ENCODE results near the gene FANCF.

Gene FANCF

DNA sequence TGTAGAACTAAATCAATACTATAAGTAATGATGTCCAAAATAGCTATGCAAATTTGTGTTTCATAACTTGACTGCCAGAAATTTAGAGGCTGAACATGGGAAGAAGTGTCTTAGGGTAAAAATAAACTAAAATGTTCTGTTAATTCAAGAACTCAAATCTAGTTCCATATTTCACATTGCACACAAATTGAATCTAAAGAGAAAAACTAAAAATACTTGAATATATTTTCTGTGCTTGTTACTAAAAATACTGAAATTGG is 43.5 kb downstream of the FANCF start:
- TF ChIP-seq, protein P1, sequence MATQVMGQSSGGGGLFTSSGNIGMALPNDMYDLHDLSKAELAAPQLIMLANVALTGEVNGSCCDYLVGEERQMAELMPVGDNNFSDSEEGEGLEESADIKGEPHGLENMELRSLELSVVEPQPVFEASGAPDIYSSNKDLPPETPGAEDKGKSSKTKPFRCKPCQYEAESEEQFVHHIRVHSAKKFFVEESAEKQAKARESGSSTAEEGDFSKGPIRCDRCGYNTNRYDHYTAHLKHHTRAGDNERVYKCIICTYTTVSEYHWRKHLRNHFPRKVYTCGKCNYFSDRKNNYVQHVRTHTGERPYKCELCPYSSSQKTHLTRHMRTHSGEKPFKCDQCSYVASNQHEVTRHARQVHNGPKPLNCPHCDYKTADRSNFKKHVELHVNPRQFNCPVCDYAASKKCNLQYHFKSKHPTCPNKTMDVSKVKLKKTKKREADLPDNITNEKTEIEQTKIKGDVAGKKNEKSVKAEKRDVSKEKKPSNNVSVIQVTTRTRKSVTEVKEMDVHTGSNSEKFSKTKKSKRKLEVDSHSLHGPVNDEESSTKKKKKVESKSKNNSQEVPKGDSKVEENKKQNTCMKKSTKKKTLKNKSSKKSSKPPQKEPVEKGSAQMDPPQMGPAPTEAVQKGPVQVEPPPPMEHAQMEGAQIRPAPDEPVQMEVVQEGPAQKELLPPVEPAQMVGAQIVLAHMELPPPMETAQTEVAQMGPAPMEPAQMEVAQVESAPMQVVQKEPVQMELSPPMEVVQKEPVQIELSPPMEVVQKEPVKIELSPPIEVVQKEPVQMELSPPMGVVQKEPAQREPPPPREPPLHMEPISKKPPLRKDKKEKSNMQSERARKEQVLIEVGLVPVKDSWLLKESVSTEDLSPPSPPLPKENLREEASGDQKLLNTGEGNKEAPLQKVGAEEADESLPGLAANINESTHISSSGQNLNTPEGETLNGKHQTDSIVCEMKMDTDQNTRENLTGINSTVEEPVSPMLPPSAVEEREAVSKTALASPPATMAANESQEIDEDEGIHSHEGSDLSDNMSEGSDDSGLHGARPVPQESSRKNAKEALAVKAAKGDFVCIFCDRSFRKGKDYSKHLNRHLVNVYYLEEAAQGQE (IDR thresholded peaks at IDR 0.05; ENCODE audit: insufficient read depth in 1 of 2, low read depth in 2 of 2, low read length in 2 of 2) = no peak
- TF ChIP-seq TAF1 (IDR thresholded peaks at IDR 0.05; ENCODE audit: borderline replicate concordance, insufficient read depth, low read length) (no peak), FOXP2 (optimal IDR thresholded peaks at IDR 0.05; ENCODE audit: borderline replicate concordance, extremely low read depth, extremely low read length, insufficient read depth) (no peak), POLR2AphosphoS5 (IDR thresholded peaks at IDR 0.05; ENCODE audit: low read depth, low read length) (no peak), SIN3A (IDR thresholded peaks at IDR 0.05; ENCODE audit: borderline replicate concordance, insufficient read depth, low read length) (no peak)

GRCh38 chr11:22581354-22582150 is 44.1 kb downstream of the FANCF start:
- no peak for TF ChIP-seq FOXP2 (optimal IDR thresholded peaks at IDR 0.05; ENCODE audit: borderline replicate concordance, extremely low read depth, extremely low read length, insufficient read depth)
- TF ChIP-seq POLR2AphosphoS5 (IDR thresholded peaks at IDR 0.05; ENCODE audit: low read depth, low read length) = no peak
- TF ChIP-seq, protein P1 (IDR thresholded peaks at IDR 0.05; ENCODE audit: insufficient read depth in 1 of 2, low read depth in 2 of 2, low read length in 2 of 2) = no peak
- no peak for TF ChIP-seq SIN3A (IDR thresholded peaks at IDR 0.05; ENCODE audit: borderline replicate concordance, insufficient read depth, low read length)
- no peak for TF ChIP-seq TAF1 (IDR thresholded peaks at IDR 0.05; ENCODE audit: borderline replicate concordance, insufficient read depth, low read length)

DNA sequence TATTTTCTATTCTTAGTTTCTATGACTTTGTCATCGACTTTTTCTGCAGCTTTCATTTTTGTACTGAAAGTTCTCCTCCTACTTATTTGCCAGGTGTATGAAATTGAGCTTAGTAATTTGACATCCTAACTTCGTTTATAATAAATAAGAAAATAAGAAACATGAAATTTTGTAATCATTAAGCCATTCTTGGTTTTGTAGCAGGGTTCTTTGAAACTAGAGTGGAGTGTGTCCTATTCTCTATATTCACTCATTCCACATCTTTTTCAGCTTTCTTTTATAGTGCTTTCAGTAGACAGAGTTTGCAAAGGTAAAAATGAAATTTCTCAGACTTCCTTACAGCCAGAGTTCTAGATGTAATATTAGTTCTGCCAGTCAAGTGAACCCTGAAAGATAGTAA is 47.8 kb downstream of the FANCF start:
- TF ChIP-seq FOXP2 (optimal IDR thresholded peaks at IDR 0.05; ENCODE audit: borderline replicate concordance, extremely low read depth, extremely low read length, insufficient read depth) (no peak), SIN3A (IDR thresholded peaks at IDR 0.05; ENCODE audit: borderline replicate concordance, insufficient read depth, low read length) (no peak), TAF1 (IDR thresholded peaks at IDR 0.05; ENCODE audit: borderline replicate concordance, insufficient read depth, low read length) (no peak), POLR2AphosphoS5 (IDR thresholded peaks at IDR 0.05; ENCODE audit: low read depth, low read length) (no peak)
- TF ChIP-seq, protein P1 (IDR thresholded peaks at IDR 0.05; ENCODE audit: insufficient read depth in 1 of 2, low read depth in 2 of 2, low read length in 2 of 2) = no peak
